Activated naive CD8-positive, alpha-beta T cell (primary cell): ENCODE results near the gene STRIP2.

Source experiments
- H3K27ac Mint-ChIP-seq: one replicate; pipeline ENCODE4 v1.8.0; 2021; ENCODE audit warnings: mixed read lengths
- H3K27me3 Mint-ChIP-seq: one replicate; pipeline ENCODE4 v1.8.0; 2021; ENCODE audit warnings: mixed read lengths
- H3K36me3 Mint-ChIP-seq: one replicate; pipeline ENCODE4 v1.8.0; 2021; ENCODE audit warnings: mixed read lengths
- H3K4me1 Mint-ChIP-seq: one replicate; pipeline ENCODE4 v1.8.0; 2021; ENCODE audit warnings: low read depth, mixed read lengths
- H3K4me3 Mint-ChIP-seq: one replicate; pipeline ENCODE4 v1.8.0; 2021; ENCODE audit warnings: mild to moderate bottlenecking, mixed read lengths
- H3K9me3 Mint-ChIP-seq: one replicate; pipeline ENCODE4 v1.8.0; 2021; ENCODE audit warnings: low read depth, mixed read lengths

Gene STRIP2, protein sequence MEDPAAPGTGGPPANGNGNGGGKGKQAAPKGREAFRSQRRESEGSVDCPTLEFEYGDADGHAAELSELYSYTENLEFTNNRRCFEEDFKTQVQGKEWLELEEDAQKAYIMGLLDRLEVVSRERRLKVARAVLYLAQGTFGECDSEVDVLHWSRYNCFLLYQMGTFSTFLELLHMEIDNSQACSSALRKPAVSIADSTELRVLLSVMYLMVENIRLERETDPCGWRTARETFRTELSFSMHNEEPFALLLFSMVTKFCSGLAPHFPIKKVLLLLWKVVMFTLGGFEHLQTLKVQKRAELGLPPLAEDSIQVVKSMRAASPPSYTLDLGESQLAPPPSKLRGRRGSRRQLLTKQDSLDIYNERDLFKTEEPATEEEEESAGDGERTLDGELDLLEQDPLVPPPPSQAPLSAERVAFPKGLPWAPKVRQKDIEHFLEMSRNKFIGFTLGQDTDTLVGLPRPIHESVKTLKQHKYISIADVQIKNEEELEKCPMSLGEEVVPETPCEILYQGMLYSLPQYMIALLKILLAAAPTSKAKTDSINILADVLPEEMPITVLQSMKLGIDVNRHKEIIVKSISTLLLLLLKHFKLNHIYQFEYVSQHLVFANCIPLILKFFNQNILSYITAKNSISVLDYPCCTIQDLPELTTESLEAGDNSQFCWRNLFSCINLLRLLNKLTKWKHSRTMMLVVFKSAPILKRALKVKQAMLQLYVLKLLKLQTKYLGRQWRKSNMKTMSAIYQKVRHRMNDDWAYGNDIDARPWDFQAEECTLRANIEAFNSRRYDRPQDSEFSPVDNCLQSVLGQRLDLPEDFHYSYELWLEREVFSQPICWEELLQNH

DNA sequence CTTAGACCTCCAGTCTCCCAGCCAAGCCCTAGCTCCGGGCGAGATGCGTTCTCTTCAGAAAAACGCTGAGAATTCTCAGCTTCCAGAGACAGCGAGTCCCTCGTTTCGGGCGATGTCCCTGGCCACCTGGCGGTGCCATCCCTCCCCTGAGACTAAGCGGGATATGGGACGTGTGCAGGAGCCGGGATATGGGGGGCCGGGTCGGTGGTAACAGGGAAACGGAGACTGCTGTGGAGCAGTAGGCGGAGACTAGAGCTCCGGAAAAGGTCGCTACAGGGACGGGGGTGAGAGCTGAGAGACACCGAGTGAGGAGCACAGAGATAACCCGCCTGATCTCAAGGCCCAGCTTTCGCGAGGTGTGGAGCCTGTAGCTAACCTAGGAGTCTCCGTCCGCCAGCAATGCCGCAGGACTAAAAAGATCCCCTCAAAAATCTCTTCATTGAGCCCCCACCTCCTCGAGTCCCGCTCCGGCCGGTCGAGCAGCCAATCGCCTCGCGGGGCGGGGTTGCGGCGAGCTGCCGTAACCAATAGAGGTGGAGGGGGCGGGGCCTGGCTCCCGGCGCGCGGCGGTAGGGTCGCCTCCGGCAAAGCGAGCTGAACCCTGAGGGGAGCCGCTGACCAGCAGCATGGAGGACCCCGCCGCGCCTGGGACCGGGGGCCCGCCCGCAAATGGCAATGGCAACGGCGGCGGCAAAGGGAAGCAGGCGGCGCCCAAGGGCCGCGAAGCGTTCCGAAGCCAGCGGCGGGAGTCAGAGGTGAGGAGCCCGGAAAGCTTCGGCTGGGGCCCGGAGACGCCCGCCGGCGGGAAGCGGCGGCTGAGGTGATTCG is at the start of gene STRIP2:
STRIP2 (plus strand) TSS at position 586 of the 828 bp plus-strand sequence; CDS start at position 627, 41 bp downstream.
- Mint-ChIP-seq H3K9me3 (no peaks in the 10 kb centered on the region), H3K4me3 (peak within 1 kb of the TSS; percentile 93), H3K27me3 (peaks cover 21% of the 10 kb centered on the region), H3K4me1 (peaks cover 31% of the 10 kb centered on the region), H3K27ac (peak within 1 kb of the TSS; percentile 72), H3K36me3 (peaks cover 6% of the 10 kb centered on the region)

DNA sequence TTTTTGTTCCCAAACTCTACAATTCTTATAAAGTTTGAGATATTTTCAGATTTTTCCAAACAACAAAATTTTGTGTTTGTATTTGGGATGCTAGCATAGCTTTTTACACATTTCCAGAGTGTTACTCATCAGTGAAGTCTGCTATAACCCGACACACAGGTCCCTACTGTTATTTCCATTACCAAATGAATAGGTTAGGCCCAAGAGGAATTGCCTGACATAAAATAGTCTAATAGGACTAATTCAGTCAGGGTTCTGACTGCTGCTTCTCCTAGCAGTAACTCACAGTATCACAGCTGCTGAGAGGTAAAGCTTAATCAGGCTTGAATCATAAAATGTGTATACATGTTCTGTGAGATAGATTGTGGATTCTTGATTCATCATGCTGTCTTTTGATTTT is 49.1 kb upstream of the STRIP2 start:
- Mint-ChIP-seq H3K4me3 (no peak overlapping the region), H3K4me1 (peaks cover 1% of the 10 kb centered on the region), H3K27ac (no peak overlapping the region), H3K27me3 (no peaks in the 10 kb centered on the region), H3K36me3 (peaks cover 13% of the 10 kb centered on the region), H3K9me3 (no peaks in the 10 kb centered on the region)

- Mint-ChIP-seq H3K27me3 (no peaks in the 10 kb centered on the region), H3K9me3 (no peaks in the 10 kb centered on the region), H3K27ac (no peak overlapping the region), H3K4me1 (peaks cover 1% of the 10 kb centered on the region), H3K36me3 (peaks cover 12% of the 10 kb centered on the region), H3K4me3 (no peak overlapping the region)
Observed at GRCh38 chr7:129385598-129385997, 48.6 kb upstream of the STRIP2 start.

DNA sequence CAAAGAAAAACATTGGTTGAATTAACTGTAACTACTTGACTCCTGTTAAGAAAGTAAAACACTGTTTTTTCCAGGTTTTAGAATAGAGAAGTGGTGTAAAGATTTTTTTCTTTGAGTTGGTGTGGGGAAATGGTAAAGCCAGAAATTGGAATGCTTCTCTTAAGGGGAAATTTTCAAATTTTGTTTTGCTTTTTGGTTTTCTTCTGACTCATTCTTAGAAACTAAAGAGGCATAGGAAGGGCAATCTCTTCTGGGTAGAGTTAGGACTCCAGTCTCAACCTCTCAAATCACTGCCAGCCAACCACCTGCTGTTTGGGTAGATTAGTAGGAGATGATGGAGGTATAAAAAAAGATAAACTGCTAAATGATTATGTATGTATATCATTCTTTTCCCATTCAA is 47.7 kb upstream of the STRIP2 start:
- H3K36me3 Mint-ChIP-seq = peaks cover 14% of the 10 kb centered on the region
- no peaks in the 10 kb centered on the region for H3K27me3 Mint-ChIP-seq
- H3K4me3 Mint-ChIP-seq = no peak overlapping the region
- H3K27ac Mint-ChIP-seq = no peak overlapping the region
- peaks cover under 1% of the 10 kb centered on the region for H3K4me1 Mint-ChIP-seq
- no peaks in the 10 kb centered on the region for H3K9me3 Mint-ChIP-seq

- Mint-ChIP-seq H3K4me3 (no peak overlapping the region), H3K4me1 (no peaks in the 10 kb centered on the region), H3K27ac (no peak overlapping the region), H3K36me3 (peaks cover 15% of the 10 kb centered on the region), H3K9me3 (no peaks in the 10 kb centered on the region), H3K27me3 (no peaks in the 10 kb centered on the region)
Observed at GRCh38 chr7:129387537-129387936, 46.7 kb upstream of the STRIP2 start.

DNA sequence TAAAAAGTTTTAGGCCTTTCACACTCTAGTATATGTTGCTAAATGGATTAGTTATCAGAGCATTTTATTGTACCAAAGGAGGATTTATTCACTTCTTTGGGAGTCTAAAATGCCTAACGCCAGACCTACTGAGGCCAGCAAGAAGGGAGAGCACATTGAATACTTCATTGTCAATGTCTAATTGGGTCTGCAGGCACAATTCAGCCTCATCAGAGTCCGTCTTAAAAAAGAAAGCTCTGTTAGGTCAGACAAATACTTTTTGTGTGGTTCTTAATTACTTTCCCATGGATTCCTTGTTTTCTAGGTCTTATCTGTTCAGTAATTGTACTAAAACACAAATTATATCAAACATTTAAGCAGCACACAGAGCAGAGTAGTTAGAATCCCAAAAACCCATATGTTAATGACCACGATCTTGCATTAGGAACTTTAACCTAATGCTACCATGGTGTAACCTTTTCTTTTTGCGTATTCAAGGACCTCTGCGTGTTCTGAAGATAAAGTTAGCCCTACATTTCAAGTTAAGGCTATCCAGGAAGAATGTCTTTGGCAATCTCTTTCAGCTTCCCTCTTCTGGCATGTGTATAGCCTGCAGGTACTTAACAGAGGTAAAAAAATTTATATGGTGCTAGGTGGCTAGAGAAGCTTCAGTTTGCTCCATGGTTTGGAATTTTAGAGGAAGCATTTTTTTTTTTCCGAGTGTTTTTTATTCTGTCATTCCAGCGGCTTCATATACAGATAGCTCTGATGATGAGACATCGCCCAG is 45.7 kb upstream of the STRIP2 start:
- no peaks in the 10 kb centered on the region for H3K4me1 Mint-ChIP-seq
- no peak overlapping the region for H3K27ac Mint-ChIP-seq
- H3K4me3 Mint-ChIP-seq = no peak overlapping the region
- no peaks in the 10 kb centered on the region for H3K27me3 Mint-ChIP-seq
- H3K9me3 Mint-ChIP-seq = no peaks in the 10 kb centered on the region
- H3K36me3 Mint-ChIP-seq = peaks cover 11% of the 10 kb centered on the region

- Mint-ChIP-seq H3K36me3 (peaks cover 13% of the 10 kb centered on the region), H3K4me1 (no peaks in the 10 kb centered on the region), H3K4me3 (no peak overlapping the region), H3K9me3 (no peaks in the 10 kb centered on the region), H3K27me3 (no peaks in the 10 kb centered on the region), H3K27ac (no peak overlapping the region)
Observed at GRCh38 chr7:129389829-129390228, 44.4 kb upstream of the STRIP2 start.

- Mint-ChIP-seq H3K27ac (no peak overlapping the region), H3K4me1 (no peaks in the 10 kb centered on the region), H3K9me3 (no peaks in the 10 kb centered on the region), H3K27me3 (no peaks in the 10 kb centered on the region), H3K36me3 (peaks cover 12% of the 10 kb centered on the region), H3K4me3 (no peak overlapping the region)
Observed at GRCh38 chr7:129390314-129390713, 43.9 kb upstream of the STRIP2 start.

DNA sequence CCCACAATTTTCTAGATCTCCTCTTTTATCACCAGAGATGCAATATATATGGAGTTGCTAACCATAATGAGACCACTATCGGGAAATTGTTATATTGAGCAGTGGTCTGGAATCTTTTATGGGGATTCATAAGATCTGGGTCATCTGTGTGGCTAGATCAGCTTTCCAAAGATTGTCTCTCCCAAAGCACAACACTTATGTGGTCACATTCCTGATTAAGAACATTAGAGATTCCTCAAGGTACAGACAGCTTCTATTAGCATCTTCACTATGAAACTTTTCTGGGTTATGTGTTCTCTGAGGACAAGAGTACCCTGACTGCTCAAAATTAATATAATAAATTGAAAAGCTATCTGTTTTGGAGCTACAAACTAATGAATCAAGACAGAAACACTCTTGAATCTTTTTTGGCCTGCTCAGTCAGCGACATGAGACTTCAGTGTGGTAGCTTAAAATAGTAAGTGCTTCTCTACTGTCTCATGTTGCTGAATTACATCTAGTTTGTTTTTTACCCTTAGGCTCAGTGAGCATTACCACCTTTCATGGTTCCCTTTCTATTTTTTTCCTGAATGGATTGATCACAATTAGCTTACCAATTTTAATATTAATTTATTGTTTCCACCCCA is 42.6 kb upstream of the STRIP2 start:
- H3K27me3 Mint-ChIP-seq = no peaks in the 10 kb centered on the region

GRCh38 chr7:129393255-129393654 is 41.0 kb upstream of the STRIP2 start:
- Mint-ChIP-seq H3K4me3 (no peak overlapping the region), H3K27ac (no peak overlapping the region), H3K27me3 (no peaks in the 10 kb centered on the region), H3K4me1 (no peaks in the 10 kb centered on the region), H3K9me3 (no peaks in the 10 kb centered on the region), H3K36me3 (peaks cover 14% of the 10 kb centered on the region)

More for the DNA sequence above, 42.6 kb upstream of the STRIP2 start:
- H3K27ac Mint-ChIP-seq = no peak overlapping the region
- no peak overlapping the region for H3K4me3 Mint-ChIP-seq
- no peaks in the 10 kb centered on the region for H3K9me3 Mint-ChIP-seq
- no peaks in the 10 kb centered on the region for H3K4me1 Mint-ChIP-seq
- H3K36me3 Mint-ChIP-seq = peaks cover 10% of the 10 kb centered on the region

DNA sequence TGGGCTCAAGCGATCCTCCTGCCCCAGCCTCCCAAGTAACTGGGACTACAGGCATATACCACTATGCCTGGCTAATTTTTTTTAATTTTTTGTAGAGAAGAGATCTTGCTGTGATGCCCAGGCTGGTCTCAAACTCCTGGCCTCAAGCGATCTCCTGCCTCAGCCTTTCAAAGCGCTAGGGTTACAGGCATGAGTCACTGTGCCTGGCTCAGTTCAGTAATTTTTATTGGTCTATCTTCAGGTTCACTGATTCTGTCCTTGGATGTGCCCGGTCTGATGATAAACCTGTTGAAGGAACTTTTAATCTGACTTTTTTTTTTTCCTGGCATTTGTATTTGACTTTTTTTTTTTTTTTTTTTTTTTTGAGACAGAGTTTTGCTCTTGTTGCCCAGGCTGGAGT is 40.1 kb upstream of the STRIP2 start:
- Mint-ChIP-seq H3K27ac (no peak overlapping the region), H3K9me3 (no peaks in the 10 kb centered on the region), H3K4me3 (no peak overlapping the region), H3K27me3 (no peaks in the 10 kb centered on the region), H3K36me3 (peaks cover 14% of the 10 kb centered on the region), H3K4me1 (no peaks in the 10 kb centered on the region)

- no peak overlapping the region for H3K27ac Mint-ChIP-seq
Observed at GRCh38 chr7:129394982-129395914, 39.0 kb upstream of the STRIP2 start.

More at GRCh38 chr7:129394982-129395914, 39.0 kb upstream of the STRIP2 start:
- H3K4me3 Mint-ChIP-seq = no peak overlapping the region
- H3K4me1 Mint-ChIP-seq = no peaks in the 10 kb centered on the region
- H3K36me3 Mint-ChIP-seq = peaks cover 17% of the 10 kb centered on the region
- H3K9me3 Mint-ChIP-seq = no peaks in the 10 kb centered on the region
- no peaks in the 10 kb centered on the region for H3K27me3 Mint-ChIP-seq
